Keratinocyte (primary cell): ENCODE data around the gene INAVA.

ENCODE experiments used
- EZH2 ChIP-seq: IDR thresholded peaks from one replicate; pipeline ENCODE4 v1.6.1; 2012; ENCODE audit warnings: inconsistent platforms, mild to moderate bottlenecking, low read length, moderate library complexity
- TF ChIP-seq, protein P1 (sequence below), 3 experiments: IDR thresholded peaks in 1 of 3; conservative IDR thresholded peaks in 1 of 3; optimal IDR thresholded peaks in 1 of 3; 2 replicates in 2 of 3; 3 replicates in 1 of 3; pipeline versions ENCODE3 to v1.5.1; 2011; ENCODE audit warnings: low read length in 3 of 3, mild to moderate bottlenecking in 3 of 3, moderate library complexity in 2 of 3, control low read depth in 1 of 3, inconsistent platforms in 1 of 3; ENCODE audit not compliant: insufficient read depth in 2 of 3; ENCODE audit errors: extremely low read depth in 1 of 3

DNA sequence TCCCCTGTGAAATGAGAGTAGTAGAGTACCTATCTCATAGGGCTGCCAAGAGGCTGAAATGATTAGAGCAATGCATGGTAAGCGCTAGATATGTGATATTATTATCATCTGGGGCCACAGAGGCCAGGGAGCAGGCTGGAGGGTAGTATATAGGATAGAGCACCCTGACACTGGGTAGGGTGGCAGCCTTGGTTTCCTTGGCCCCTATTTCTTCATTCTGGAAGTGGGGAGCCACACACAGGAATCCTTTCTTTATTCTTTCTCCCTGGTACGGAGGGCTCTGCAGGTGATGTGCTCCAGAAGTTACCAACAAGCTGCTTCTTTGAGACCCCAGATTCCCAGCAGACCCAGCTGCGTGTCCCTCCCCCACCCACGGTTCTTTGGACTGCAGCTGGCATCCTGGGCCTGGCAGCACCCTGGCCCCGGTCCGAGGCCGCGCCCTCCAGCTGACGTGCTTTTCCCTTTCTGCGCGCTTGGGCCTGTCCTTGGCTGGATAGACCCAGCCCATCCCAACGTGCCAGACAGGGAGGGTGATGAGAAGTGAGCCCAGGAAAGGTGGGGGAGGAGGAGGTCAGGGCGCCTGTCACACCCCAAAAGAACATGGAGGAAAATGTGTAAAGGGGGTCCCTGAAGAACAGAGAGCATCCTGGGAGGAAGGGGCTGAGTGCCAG, 18.2 kb downstream of the INAVA start:
- TF ChIP-seq, protein P1, sequence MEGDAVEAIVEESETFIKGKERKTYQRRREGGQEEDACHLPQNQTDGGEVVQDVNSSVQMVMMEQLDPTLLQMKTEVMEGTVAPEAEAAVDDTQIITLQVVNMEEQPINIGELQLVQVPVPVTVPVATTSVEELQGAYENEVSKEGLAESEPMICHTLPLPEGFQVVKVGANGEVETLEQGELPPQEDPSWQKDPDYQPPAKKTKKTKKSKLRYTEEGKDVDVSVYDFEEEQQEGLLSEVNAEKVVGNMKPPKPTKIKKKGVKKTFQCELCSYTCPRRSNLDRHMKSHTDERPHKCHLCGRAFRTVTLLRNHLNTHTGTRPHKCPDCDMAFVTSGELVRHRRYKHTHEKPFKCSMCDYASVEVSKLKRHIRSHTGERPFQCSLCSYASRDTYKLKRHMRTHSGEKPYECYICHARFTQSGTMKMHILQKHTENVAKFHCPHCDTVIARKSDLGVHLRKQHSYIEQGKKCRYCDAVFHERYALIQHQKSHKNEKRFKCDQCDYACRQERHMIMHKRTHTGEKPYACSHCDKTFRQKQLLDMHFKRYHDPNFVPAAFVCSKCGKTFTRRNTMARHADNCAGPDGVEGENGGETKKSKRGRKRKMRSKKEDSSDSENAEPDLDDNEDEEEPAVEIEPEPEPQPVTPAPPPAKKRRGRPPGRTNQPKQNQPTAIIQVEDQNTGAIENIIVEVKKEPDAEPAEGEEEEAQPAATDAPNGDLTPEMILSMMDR (optimal IDR thresholded peaks at IDR 0.05 in 1 of 3, IDR thresholded peaks at IDR 0.05 in 1 of 3, conservative IDR thresholded peaks at IDR 0.05 in 1 of 3; ENCODE audit: extremely low read depth in 1 of 3, insufficient read depth in 2 of 3, low read length in 3 of 3) = no peak
- TF ChIP-seq EZH2 = no peak
